GM18519 (cell line): ENCODE measurements around the gene TRABD2B.

Source experiments
- ATAC-seq: cut with Tn5 transposase; IDR thresholded peaks from one replicate; pipeline ENCODE4 v1.9.1; 2021; ENCODE audit warnings: mild to moderate bottlenecking, moderate library complexity; ENCODE audit not compliant: unreplicated experiment, low FRiP score

The TRABD2B gene

DNA sequence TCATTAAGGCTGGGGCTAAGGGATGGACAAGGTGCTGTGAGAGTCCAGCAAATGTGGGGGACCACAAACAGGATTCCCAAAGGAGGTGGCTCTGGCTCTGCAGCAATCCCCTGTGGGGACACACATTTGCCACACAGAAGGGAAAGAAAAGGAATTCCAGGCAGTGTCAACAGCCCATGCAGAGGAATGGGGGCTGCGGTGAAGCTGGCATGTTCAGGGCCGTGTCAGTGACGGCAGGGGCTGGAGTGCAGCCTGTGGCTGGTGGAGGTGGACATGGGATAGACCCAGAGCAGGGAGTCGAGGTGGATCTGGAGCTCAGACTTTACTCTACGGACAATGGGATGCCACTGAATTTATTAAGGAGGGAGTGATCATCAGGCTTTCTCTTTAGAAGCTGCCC, 183.2 kb downstream of the TRABD2B start:
- no peak for ATAC-seq

- ATAC-seq: no peak
Observed at GRCh38 chr1:47812904-47813514, 184.2 kb downstream of the TRABD2B start.

DNA sequence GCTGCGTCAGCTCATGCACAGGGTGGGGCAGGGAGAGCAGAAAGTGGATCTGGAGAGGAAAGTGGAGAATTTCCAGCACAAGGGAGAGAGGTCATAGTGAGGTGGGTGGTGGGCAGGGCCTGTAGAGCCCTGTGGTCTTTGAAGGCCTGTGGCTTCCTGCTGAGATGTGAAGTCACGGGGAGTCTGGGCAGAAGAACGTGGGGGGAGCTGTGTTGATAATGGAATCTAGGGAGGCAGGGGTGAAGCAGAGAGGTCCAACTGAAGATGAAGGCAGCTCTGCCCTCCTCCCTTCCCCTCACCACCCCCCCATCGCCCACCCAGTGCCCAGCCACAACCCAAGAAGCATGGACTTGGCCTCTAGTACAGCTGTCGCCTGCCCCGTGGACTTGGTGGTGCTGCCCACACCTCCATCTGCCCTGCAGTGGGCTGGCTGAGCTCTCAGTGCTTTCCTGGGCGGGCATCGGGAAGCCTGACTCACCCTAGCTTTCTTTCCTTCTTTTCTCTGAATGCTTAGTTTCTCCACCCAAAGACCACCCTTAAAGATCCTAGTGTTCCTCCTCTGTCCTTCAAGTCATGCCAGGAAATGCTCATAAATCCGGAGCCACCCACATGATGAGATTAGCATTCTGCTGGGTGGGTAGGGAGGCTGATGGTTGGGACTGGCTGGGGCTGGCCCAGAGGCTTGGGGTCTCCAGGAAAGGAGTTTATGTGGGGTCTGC, 186.1 kb downstream of the TRABD2B start:
- no peak for ATAC-seq

DNA sequence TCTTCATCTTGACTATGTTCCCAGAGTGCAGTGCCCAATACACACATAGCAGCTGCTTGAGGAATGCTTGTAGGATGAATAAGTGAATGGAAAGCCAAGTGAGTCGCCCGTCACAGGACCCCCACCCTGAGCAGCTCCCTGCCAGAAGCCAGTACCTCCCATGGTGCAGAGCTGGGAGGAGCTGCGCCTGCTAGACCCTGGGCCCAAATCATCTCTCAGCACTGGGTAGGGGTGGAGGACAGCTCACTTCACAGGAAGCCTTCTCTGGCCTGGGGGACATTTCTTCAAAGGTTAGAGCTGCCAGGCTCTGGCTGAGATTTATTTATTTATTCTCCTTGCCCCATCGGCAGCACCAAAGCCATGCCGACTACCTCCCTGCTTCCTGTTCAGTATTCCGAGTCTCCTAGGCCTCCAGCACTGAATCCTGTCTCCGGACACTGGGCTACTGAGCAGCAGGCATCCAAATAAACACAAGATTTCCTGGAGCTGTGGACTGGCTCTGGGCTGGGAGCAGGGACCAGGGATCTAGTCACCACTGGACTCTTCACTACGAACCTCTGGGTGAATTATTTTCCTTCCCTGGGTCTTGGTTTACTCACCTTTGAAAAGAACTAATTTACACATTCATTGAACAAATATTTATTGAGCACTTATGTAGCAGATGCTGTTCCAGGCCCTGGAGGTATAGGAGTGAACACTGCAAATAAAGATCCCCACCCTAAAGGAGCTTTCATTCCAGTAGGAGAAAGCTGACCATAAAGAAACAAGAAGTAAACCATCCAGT, 187.7 kb downstream of the TRABD2B start:
- no peak for ATAC-seq

DNA sequence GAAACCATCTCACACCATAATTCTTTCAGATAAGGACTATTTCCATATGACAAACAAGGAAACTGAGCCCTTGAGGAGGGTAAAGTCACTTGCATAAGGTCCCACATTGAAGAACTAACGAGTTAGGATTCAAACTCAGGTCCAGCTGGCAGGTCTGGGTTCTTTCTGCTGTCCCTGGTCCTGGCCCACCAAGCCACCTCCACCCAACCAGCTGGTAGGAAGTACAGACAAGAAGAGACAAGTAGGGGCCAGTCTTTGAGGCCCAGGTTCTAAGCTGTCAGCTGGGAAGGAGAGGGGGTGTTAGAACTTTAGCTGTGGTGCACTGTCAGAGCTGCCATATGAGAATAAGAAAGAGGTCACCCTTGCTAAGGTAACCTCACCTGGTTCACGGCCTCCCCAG, 188.6 kb downstream of the TRABD2B start:
- no peak for ATAC-seq

DNA sequence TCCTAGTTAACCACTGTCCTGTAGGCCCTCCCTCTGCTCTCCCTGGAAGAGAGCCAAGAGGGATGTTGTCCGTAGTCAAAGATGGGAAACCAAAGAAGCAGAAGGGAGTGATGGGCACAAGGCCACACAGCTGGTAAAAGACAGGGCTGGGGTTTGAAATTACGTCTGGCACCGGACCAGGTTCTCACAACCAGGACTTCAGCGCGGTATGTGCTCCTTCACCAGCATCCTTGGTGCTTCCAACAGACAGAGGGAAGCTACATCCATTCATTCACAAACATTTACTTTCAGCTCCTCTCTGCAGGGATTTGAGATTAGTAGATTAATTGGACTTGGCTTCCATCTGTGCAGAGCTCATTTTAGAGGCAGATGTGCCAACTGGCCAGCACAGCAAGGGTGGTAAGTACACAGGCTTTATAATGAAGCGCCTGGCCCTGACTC, 191.2 kb downstream of the TRABD2B start:
- ATAC-seq: no peak

DNA sequence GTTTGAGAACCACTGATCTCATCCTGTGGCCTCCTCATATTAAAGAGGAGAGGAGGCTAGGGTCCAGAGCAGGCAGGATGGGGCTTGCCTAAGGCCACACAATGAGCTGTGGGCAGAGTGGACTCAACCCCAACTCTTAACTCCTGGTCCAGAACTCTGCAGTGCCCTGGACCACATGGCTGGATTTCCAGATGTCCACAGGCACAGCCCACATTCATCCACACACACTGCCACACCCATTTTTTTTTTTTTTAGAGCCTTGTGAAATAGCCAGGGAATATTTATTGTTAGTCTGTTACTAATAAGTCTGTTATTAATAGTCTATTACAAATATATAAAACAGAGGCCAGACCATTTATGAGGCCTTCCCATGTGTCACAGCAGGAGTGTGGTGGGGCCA, 192.2 kb downstream of the TRABD2B start:
- no peak for ATAC-seq

GRCh38 chr1:47803815-47804501, 193.2 kb downstream of the TRABD2B start:
- no peak for ATAC-seq

- ATAC-seq: no peak
Observed at GRCh38 chr1:47797575-47797974, 199.6 kb downstream of the TRABD2B start.

DNA sequence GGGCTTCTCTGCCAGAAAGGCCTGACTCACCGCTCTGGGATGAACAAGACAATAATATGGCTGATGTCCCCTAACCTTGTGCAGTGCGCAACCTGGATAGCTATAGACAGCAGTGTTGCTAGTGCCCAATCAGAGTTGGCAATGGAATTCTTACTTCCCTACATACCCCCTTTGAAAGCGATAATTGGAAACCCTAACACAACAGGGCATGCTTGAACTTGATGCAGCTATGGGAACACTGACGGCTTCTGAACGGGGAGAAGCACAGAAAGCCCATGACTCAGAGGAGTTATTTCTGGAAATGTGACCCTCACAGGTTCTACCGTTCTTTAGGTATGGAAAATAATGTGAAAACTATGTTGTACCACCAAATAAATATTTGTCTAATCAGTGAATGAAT, 200.6 kb downstream of the TRABD2B start:
- no peak for ATAC-seq

- no peak for ATAC-seq
Observed at GRCh38 chr1:47795102-47795501, 202.1 kb downstream of the TRABD2B start.

GRCh38 chr1:47794530-47794929, 202.7 kb downstream of the TRABD2B start:
- no peak for ATAC-seq

- no peak for ATAC-seq
Observed at GRCh38 chr1:47794081-47794480, 203.1 kb downstream of the TRABD2B start.

GRCh38 chr1:47793563-47793962, 203.6 kb downstream of the TRABD2B start:
- ATAC-seq: no peak

- no peak for ATAC-seq
Observed at GRCh38 chr1:47792779-47793178, 204.4 kb downstream of the TRABD2B start.

DNA sequence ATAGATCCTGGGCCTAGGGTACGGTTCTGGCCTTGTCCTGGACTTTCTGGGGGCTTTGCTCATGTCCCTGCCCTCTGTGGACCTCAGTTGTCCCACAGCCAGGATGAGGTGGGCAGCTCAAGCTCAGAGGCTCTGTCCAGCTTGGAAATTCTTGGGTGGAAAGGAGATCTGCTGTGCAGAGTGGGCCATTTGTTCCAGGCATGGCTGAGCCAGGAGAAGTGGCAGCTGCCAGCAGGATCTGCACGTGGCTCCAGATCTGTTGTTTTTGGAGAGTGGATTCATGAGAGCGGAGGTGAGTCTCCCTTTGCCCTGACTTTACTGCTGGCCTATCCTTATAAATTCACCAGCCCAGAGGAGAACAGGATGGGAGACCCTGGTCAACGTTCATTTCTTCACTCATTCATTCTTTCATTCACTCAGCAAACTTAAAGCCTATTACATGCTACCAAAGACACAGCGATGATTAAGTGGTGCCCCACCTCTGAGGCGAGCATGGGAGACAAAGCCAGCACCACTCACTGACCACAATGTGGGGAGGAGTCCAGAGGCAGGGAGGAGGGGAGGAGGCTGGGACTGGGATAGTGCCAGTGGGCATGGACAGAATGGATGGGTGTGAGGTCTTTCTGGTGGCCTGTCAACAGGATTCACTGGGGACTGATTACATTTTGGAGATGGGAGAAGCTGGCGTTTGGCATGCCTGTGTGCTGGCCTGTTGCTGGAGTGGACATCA, 205.1 kb downstream of the TRABD2B start:
- ATAC-seq: no peak

- ATAC-seq: no peak
Observed at GRCh38 chr1:47788761-47789160, 208.4 kb downstream of the TRABD2B start.

GRCh38 chr1:47787560-47787959, 209.6 kb downstream of the TRABD2B start:
- ATAC-seq: no peak

DNA sequence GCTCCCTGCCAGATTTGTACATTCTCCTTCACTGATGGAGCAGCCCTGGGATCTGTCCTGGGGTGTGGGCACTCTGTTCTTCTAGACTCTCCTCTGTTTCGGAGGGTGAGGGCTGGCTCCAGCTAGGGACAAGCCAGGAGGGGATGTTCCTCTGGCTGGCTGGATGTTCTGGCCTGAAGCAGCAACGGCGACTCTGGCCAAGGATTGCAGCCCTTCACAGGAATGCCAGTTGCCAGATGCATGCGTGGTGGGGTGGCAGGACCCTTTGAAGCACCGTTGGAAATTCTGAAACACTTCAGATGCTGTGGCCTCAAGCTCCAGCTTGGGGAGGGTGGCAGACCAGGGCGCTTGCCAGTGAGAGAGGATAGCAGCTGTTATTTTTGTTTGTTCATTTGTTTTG, 210.9 kb downstream of the TRABD2B start:
- no peak for ATAC-seq

- no peak for ATAC-seq
Observed at GRCh38 chr1:47785561-47786271, 211.5 kb downstream of the TRABD2B start.
